Neural cell (in vitro differentiated cells): Measurements from ENCODE around the gene MTG1. TPM values are rescaled to one million over a fixed set of nuclear protein-coding genes. Genes with fewer than 3 reads are reported as not detected.

Experiments used
- H2AFZ ChIP-seq: fragments of 200-600, 300-800 bp; sonication (generic), shearing (Covaris generic); 2 replicates; pipeline ENCODE4 v1.6.0; 2014; ENCODE audit warnings: low read depth, mild to moderate bottlenecking, antibody characterized with exemption, low read length, moderate library complexity
- H3F3A ChIP-seq: fragments of 200-600 bp; shearing (Covaris generic); 2 replicates; pipeline ENCODE4 v1.6.1; 2016; ENCODE audit warnings: mild to moderate bottlenecking, moderate library complexity, mixed read lengths, antibody characterized with exemption, low read length; ENCODE audit not compliant: insufficient read depth, poor library complexity, severe bottlenecking
- H3K27ac ChIP-seq: fragments of 200-600, 300-800 bp; sonication (generic), shearing (Covaris generic); 2 replicates; pipeline ENCODE4 v1.5.1; 2014; ENCODE audit warnings: mild to moderate bottlenecking, low read length, moderate library complexity
- H3K27me3 ChIP-seq: fragments of 300-800, 200-600 bp; sonication (generic), shearing (Covaris generic); 2 replicates; pipeline ENCODE4 v1.6.0; 2014; ENCODE audit warnings: mild to moderate bottlenecking, low read depth, low read length, moderate library complexity; ENCODE audit not compliant: insufficient read depth
- H3K36me3 ChIP-seq: fragments of 300-800, 200-600 bp; sonication (generic), shearing (Covaris generic); 2 replicates; pipeline ENCODE4 v1.5.1; 2014; ENCODE audit warnings: mild to moderate bottlenecking, antibody characterized with exemption, low read length, moderate library complexity; ENCODE audit not compliant: insufficient read depth
- H3K4me2 ChIP-seq: fragments of 300-800, 200-600 bp; sonication (generic), shearing (Covaris generic); 2 replicates; pipeline ENCODE4 v1.6.0; 2014; ENCODE audit warnings: mild to moderate bottlenecking, low read length
- H3K4me3 ChIP-seq: fragments of 300-800, 200-600 bp; sonication (generic), shearing (Covaris generic); 2 replicates; pipeline ENCODE4 v1.5.1; 2014; ENCODE audit warnings: mild to moderate bottlenecking, low read length, moderate library complexity
- H3K79me2 ChIP-seq: fragments of 200-600 bp; shearing (Covaris generic); replicated peaks from 2 replicates; pipeline ENCODE4 v1.6.0; 2014; ENCODE audit warnings: mild to moderate bottlenecking, low read length, moderate library complexity; ENCODE audit not compliant: insufficient read depth
- H3K9ac ChIP-seq: fragments of 300-800, 200-600 bp; sonication (generic), shearing (Covaris generic); 2 replicates; pipeline ENCODE4 v1.6.1; 2016; ENCODE audit warnings: mild to moderate bottlenecking, low read length, mixed read lengths
- H3K9me2 ChIP-seq: fragments of 200-600 bp; shearing (Covaris generic); 2 replicates; pipeline ENCODE4 v1.6.1; 2016; ENCODE audit warnings: mild to moderate bottlenecking, low read length, mixed read lengths; ENCODE audit not compliant: insufficient read depth
- H3K9me3 ChIP-seq: fragments of 200-600, 300-800 bp; sonication (generic), shearing (Covaris generic); 2 replicates; pipeline ENCODE4 v1.6.1; 2016; ENCODE audit warnings: mild to moderate bottlenecking, mixed run types, low read length, moderate library complexity, mixed read lengths
- H4K20me1 ChIP-seq: fragments of 200-600 bp; shearing (Covaris generic); 2 replicates; pipeline ENCODE4 v1.6.1; 2016; ENCODE audit warnings: mild to moderate bottlenecking, mixed run types; ENCODE audit not compliant: insufficient read depth
- EP300 ChIP-seq: fragments of 450-650 bp; conservative IDR thresholded peaks from 2 replicates; pipeline ENCODE4 v1.6.1; 2014; ENCODE audit warnings: antibody characterized with exemption, mild to moderate bottlenecking, moderate library complexity; ENCODE audit not compliant: poor library complexity, severe bottlenecking
- EZH2 ChIP-seq: fragments of 200-600, 300-800 bp; shearing (Covaris generic), sonication (generic); IDR thresholded peaks from 2 replicates; pipeline ENCODE4 v1.6.1; 2014; ENCODE audit warnings: antibody characterized with exemption, low read length, borderline replicate concordance, mild to moderate bottlenecking; ENCODE audit not compliant: insufficient read depth, poor library complexity, severe bottlenecking
- MXI1 ChIP-seq: fragments of 450-650 bp; conservative IDR thresholded peaks from 2 replicates; pipeline ENCODE4 v1.6.1; 2014; ENCODE audit warnings: antibody characterized with exemption, mild to moderate bottlenecking; ENCODE audit not compliant: poor library complexity, severe bottlenecking
- POLR2AphosphoS5 ChIP-seq: IDR thresholded peaks from 2 replicates; pipeline ENCODE4 v1.6.1; 2012
- RAD21 ChIP-seq: fragments of 450-650 bp; conservative IDR thresholded peaks from 2 replicates; pipeline ENCODE4 v1.6.1; 2014; ENCODE audit warnings: antibody characterized with exemption, mild to moderate bottlenecking, moderate library complexity
- SMC3 ChIP-seq: fragments of 450-650 bp; conservative IDR thresholded peaks from 2 replicates; pipeline ENCODE4 v1.6.1; 2014; ENCODE audit warnings: antibody characterized with exemption, mild to moderate bottlenecking, moderate library complexity; ENCODE audit not compliant: poor library complexity
- TAF1 ChIP-seq: IDR thresholded peaks from 2 replicates; pipeline ENCODE4 v1.6.1; 2012; ENCODE audit warnings: low read depth
- polyA plus RNA-seq: library from polyadenylated mRNA; depleted of rRNA; stranded (reverse); fragments of >200 nt; gene quantifications from 2 replicates; pipeline ENCODE4 v1.2.3, GENCODE V29; 2014
- TF ChIP-seq, protein P1 (sequence below): IDR thresholded peaks from 2 replicates; pipeline ENCODE4 v1.6.1; 2012; ENCODE audit warnings: borderline replicate concordance
- TF ChIP-seq, protein P2 (sequence below): fragments of 450-650 bp; IDR thresholded peaks from 2 replicates; pipeline ENCODE4 v1.5.1; 2014; ENCODE audit warnings: antibody characterized with exemption, mild to moderate bottlenecking, moderate library complexity; ENCODE audit not compliant: poor library complexity, severe bottlenecking

The MTG1 gene
- polyA plus RNA-seq, 1 donor from 2014 or later: 52.3 TPM

DNA sequence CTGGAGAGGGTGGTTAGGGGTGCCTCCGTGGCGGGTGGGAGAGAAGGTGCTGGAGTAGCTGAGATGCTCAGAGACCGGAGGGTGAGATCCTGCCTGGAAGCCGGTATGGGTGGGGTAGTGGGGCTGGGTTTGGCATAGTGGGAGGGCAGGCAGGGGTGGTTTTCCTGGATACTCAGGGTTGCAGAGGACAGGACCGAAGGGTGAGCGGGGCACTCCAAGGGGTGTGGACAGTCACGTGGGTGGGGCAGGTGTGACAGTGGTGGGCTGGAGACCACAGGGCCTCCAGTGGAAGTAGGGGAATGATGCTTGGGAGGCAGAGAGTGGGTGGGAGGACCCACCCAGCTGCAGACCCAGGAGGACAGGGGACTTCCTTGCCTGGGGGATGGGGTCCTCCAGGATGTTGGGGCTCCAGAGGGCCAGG is 61.7 kb downstream of the MTG1 start:
- no peaks in the 10 kb centered on the region for H3K9me2 ChIP-seq
- peaks cover 6% of the 10 kb centered on the region for H3K9me3 ChIP-seq
- H3K36me3 ChIP-seq: no peaks in the 10 kb centered on the region
- H3K9ac ChIP-seq: no peak overlapping the region
- H3K79me2 ChIP-seq: no peaks in the 10 kb centered on the region
- no peaks in the 10 kb centered on the region for H4K20me1 ChIP-seq
- H2AFZ ChIP-seq: no peak overlapping the region
- H3F3A ChIP-seq: no peaks in the 10 kb centered on the region
- H3K27me3 ChIP-seq: no peaks in the 10 kb centered on the region
- H3K4me2 ChIP-seq: no peak overlapping the region
- no peak for TF ChIP-seq SMC3
- no peak overlapping the region for H3K4me3 ChIP-seq
- no peak overlapping the region for H3K27ac ChIP-seq

DNA sequence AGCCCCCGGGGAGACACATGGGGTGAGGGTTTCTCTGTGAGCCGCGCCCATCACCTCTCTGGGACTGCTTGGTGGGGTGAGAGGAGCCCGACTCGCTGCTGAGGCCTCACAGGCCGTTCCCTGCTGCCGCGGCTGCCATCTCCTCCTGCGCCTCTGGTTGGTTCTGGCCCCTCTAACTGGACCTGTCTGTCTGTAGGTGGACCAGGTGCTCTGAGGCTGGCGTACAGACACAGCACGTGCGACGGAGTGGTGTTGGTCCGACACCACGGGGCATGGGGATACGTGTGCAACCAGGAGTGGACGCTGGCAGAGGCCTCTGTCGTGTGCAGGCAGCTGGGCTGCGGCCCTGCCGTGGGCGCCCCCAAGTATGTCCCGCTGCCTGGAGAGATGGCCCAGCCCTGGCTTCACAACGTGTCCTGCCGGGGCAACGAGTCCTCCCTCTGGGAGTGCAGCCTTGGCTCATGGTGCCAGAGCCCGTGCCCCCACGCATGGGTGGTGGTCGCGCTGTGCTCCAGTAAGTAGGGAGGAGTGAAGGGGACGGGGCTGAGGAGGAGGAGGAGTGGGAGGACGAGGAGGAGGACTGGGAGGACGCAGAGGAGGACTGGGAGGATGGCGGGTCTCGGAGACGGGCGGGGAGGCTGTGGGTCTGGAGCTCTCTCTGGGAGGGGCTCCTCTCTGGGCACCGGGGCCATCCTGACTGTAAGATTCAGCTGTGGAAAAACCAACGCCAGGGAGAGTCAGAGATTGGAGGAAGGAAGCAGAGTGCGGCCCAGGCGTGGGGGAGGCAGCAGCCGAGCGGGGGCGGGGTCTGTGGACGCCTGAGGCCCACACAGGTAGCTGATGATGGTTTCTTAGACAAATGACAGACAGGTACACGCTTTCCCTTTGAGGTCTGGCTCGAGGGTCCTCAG is 62.3 kb downstream of the MTG1 start:
- no peaks in the 10 kb centered on the region for H3K36me3 ChIP-seq
- H3K4me3 ChIP-seq: no peak overlapping the region
- no peak overlapping the region for H3K27ac ChIP-seq
- peaks cover 6% of the 10 kb centered on the region for H3K9me3 ChIP-seq
- H3K27me3 ChIP-seq: no peaks in the 10 kb centered on the region
- no peaks in the 10 kb centered on the region for H4K20me1 ChIP-seq
- H3K79me2 ChIP-seq: no peaks in the 10 kb centered on the region
- H3K9ac ChIP-seq: no peak overlapping the region
- no peak overlapping the region for H2AFZ ChIP-seq
- no peak for TF ChIP-seq SMC3
- TF ChIP-seq, protein P1, sequence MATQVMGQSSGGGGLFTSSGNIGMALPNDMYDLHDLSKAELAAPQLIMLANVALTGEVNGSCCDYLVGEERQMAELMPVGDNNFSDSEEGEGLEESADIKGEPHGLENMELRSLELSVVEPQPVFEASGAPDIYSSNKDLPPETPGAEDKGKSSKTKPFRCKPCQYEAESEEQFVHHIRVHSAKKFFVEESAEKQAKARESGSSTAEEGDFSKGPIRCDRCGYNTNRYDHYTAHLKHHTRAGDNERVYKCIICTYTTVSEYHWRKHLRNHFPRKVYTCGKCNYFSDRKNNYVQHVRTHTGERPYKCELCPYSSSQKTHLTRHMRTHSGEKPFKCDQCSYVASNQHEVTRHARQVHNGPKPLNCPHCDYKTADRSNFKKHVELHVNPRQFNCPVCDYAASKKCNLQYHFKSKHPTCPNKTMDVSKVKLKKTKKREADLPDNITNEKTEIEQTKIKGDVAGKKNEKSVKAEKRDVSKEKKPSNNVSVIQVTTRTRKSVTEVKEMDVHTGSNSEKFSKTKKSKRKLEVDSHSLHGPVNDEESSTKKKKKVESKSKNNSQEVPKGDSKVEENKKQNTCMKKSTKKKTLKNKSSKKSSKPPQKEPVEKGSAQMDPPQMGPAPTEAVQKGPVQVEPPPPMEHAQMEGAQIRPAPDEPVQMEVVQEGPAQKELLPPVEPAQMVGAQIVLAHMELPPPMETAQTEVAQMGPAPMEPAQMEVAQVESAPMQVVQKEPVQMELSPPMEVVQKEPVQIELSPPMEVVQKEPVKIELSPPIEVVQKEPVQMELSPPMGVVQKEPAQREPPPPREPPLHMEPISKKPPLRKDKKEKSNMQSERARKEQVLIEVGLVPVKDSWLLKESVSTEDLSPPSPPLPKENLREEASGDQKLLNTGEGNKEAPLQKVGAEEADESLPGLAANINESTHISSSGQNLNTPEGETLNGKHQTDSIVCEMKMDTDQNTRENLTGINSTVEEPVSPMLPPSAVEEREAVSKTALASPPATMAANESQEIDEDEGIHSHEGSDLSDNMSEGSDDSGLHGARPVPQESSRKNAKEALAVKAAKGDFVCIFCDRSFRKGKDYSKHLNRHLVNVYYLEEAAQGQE: no peak
- no peak for TF ChIP-seq RAD21
- no peak for TF ChIP-seq EP300
- TF ChIP-seq MXI1: no peak
- no peak for TF ChIP-seq POLR2AphosphoS5
- no peak for TF ChIP-seq TAF1
- TF ChIP-seq EZH2: no peak
- TF ChIP-seq, protein P2, sequence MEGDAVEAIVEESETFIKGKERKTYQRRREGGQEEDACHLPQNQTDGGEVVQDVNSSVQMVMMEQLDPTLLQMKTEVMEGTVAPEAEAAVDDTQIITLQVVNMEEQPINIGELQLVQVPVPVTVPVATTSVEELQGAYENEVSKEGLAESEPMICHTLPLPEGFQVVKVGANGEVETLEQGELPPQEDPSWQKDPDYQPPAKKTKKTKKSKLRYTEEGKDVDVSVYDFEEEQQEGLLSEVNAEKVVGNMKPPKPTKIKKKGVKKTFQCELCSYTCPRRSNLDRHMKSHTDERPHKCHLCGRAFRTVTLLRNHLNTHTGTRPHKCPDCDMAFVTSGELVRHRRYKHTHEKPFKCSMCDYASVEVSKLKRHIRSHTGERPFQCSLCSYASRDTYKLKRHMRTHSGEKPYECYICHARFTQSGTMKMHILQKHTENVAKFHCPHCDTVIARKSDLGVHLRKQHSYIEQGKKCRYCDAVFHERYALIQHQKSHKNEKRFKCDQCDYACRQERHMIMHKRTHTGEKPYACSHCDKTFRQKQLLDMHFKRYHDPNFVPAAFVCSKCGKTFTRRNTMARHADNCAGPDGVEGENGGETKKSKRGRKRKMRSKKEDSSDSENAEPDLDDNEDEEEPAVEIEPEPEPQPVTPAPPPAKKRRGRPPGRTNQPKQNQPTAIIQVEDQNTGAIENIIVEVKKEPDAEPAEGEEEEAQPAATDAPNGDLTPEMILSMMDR: no peak
- H3K4me2 ChIP-seq: no peak overlapping the region
- H3F3A ChIP-seq: no peaks in the 10 kb centered on the region
- H3K9me2 ChIP-seq: no peaks in the 10 kb centered on the region
